Urothelium cell line (cell line): Measurements from ENCODE around the gene PSMC4.

ENCODE experiments used
- DNase-seq: peaks from one replicate; pipeline ENCODE4 v3.0.0; 2011; ENCODE audit warnings: low spot score, mixed read lengths
- FAIRE-seq: peaks from 2 replicates; lab custom pipeline; 2011; peaks lifted over from hg19 to GRCh38; lab: Jason Lieb, UNC

PSMC4 gene

DNA sequence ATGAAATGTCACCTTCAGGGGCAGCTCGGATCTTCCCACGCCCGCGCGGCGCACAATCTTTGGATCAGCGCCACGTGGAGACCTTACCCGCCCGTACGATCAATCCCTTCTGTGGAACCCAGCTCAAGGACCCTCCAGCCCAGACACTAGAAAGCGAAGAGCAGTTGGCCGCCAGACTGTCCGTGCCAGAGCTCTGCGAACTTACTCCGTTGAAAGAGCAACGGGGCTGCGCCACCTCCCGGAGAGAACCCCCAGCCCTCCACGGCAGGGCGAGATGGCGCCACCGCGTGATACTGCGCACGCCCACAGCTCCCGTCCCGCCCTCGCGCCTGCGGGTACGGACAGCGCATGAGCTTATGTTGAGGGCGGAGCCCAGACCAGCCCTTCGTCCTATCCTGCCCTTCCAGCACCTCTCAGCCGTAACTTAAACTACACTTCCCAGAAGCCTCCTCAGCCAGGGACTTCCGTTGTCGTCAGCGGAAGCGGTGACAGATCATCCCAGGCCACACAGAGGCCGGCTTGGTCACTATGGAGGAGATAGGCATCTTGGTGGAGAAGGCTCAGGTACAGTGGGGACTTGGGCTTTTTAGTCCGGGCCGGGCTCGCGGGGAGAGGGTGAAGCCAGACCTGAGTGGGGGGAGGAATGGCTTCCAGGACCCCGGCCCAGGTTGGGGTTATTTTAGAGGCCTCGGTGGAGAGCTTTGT is at the start of gene PSMC4:
PSMC4 (plus strand) TSS at position 491 of the 705 bp plus-strand sequence; CDS start at position 529, 38 bp downstream.
- FAIRE-seq: peak; percentile 98
- DNase-seq: peak; percentile 99

DNA sequence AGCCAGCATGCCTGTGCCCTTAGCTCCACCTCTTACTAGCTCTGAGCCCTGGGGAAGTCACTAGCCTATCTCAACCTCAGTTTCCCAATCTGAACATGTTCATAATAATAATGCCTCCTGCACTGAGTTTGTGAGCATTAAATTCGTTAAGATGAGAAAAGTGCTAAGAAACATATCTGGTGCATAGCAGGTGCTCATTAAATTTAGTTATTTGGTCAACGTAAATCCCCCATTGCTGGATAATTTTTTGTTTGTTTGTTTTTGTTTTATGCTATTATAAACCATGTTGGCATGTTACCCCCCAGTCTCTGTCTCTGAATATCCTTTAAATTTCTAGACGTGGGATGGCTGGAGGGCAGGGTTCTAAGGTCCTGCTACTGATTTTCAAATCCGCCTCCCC is 47.1 kb upstream of the PSMC4 start:
- no peak for FAIRE-seq

DNA sequence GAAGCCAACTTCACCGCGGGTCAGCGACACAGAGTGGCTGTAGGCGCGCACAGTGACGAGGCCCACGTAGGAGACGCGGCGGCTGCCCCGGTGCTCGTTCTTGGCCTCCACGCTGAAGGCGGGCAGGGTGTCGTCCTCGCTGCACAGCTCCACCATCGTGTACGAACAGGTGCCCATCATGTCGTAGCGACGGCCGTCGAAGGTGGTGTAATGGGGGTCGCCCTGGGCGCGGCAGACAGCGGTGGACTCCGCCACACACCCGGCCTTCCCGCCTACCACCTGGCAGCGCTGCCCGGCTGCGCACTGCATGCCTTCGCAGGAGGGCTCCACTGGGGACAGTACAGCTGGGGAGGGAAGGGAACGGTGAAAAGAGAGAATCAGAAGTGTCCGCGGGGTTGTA is 46.6 kb upstream of the PSMC4 start:
- no peak for FAIRE-seq
- DNase-seq: no peak

More for the DNA sequence above, 47.1 kb upstream of the PSMC4 start:
- DNase-seq: no peak

DNA sequence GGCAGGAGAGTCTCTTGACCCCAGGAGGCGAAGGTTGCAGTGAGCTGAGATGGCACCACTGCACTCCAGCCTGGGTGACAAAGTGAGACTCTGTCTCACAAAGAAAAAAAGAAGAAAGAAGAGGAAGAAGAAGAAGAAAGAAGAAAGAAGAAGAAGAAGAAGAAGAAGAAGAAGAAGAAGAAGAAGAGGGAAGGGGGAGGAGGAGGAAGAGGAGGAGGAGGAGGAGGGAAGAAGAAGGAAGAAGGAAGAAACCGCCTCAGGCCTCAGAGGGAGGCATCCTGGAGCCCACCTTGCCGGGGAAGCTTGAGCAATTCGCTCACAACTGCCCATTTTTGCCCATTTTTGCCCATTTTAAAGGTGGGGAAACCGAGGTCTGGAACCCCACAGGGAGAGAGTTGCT is 46.0 kb upstream of the PSMC4 start:
- DNase-seq (no peak), FAIRE-seq (no peak)

DNA sequence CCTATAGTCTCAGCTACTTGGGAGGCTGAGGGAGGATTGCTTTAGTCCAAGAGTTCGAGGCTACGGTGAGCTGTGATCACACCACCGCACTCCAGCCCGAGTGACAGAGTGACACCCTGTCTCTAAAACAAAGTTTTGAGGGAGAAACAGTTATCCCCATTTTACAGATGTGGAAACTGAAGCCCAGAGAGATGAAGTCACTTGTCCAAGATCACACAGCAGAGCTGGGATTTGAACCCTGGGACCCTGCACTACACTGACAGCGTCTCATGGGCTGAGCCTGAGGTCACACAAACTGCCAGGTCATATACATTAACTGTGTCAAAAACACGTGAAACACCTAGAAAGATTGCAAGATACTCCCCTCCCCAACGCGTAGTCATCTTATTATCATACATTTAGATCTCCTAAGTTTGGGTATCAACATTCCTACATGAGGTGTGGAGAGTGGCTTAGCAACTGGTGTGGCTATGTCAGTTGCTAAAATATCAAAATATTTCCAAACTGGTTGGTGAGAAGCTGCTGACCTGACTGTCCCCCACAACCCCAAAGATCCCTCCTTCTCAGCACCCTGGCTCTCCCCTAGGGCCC is 44.7 kb upstream of the PSMC4 start:
- FAIRE-seq: no peak
- DNase-seq: no peak

DNA sequence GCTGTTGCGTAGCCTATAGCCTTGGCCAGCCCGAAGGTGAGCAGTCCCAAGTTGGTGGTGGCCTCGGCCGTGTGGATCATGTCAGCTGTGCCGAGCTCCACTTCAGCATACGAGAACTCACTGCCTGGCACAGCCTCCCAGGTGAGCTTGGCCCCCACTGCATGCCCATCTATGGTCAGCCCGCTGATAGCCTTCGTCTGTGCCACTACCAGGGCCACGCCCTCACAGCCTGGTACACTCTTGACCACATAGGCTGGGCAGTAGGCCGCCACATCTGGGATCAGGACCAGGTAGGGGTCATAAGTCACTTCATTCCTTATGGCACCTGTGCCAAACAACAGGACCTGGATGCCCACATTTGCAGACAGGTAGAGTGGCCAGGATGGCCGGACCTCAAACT is 43.9 kb upstream of the PSMC4 start:
- DNase-seq (no peak), FAIRE-seq (peak; percentile 23)

DNA sequence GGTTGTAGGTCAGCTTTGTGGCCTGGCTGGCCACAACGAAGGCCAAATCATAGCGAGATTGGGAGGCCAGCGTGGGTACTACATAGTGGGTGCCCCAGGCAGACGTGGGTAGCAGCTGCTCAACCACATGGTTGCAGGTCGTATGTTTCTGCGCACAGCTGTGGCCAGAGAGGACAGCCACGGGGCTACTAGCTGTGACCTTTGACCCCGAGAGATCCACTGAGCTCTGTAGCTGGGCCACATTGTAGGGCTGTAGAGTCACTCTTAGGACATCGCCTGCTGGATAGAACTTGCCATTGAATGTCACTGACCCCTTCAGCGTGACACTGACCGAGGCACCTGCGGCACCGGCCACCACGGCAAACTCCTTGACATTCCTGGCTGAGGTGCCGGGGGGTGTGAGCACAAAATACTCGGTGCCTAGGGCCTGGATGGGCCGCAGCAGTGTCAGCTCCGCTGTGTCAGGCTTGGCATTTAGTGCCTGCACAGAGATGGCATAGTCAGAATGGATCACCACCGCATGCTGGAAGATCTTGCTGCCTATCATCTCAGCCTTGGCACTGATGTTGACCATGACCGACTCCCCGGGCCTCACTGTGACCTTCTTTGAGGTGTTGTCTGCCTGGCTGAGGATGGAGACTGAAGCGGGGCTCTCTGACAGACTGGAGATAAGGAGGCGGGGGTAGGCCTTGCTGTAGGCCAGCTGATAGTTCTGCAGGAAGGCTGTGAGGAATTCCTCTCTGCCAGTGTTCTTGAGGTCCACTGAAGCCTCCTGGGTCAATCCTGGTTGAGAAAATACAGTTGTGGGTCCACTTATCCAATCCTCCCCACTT is 43.2 kb upstream of the PSMC4 start:
- FAIRE-seq: no peak
- DNase-seq: no peak

DNA sequence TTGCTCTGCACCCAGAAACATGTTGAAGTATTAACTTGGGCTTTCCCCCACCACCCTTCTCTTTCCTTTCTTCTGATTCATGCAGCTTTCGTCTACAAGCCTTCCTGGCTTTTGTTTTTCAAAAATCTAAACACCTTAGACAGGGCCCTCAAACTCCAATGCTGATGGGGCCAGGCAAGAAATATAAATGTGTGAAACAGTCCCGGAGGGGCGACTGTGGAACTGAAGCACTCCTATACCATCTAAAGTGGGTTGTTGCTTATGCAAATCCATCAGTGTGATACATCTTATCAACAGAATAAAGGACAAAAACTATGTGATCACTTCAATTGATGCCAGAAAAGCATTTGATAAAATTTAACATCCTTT is 42.6 kb upstream of the PSMC4 start:
- FAIRE-seq (no peak), DNase-seq (no peak)

DNA sequence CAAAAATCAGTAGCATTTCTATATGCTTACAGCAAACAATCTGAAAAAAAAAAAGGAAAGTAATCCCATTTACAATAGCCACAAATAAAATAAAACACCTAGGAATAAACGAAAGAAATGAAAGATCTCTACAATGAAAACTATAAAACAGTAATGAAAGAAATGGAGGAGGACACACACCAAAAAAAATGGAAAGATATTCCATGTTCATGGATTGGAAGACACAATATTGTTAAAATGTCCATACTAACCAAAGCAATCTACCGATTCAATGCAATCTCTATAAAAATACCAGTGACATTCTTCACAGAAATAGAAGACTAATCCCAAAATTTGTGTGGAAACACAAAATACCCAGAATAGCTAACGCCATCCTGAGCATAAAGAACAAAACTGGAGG is 41.2 kb upstream of the PSMC4 start:
- DNase-seq (no peak), FAIRE-seq (no peak)

DNA sequence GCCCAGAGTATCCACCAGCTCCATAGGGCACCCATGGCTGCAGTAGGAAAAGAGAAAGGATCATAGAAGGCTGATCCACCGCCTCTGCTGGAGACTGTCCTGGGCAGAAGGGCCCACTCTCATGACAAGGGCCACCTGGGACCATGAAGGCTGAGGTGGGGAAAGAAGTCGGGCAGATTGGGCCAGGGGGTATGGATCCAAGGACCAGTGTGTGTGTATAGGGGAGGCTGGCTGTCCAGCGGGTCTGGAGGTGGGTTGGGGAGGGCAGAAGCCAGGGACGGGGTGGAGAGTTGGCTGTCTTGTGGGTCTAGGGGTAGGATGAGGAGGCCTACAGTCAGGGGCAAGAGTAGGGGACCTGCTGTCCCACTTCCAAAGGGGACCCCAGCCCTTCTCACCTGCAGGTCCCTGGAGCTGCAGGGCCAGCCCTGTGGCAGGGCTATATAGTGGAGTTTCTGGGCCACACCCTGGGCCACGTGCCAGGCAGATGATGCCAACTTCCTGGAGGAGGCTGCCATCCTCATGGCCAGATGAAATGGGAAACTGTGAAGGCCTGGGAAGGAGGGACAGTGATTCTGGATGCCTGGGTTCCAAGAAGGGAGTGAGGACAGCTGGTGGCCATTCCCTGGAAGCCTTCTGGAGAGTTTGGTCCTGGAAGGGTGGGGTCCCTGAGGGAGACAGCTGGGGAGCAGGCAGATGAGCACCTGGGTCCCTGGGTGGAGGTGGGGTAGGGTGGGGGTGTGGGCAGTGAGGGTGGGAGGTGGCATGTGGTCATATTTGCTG is 36.2 kb upstream of the PSMC4 start, which contains the start of gene FCGBP:
FCGBP (minus strand) TSS at position 51 of the 780 bp plus-strand sequence.
- no peak for FAIRE-seq
- no peak for DNase-seq

DNA sequence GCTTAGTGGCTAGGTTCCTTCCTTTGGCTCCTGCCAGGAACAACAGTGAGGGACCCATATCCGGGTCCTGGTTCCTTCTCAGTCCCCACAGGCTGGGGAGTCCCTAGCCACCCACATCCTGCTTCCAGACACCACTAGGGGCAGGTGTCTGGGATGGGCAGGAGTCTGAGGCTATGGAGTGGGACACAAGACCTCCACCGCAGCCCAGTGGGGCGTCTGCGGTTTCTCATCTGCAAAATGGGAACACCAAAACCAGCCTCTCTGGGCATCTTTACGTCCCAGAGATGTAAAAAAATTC is 35.7 kb upstream of the PSMC4 start:
- DNase-seq (no peak), FAIRE-seq (no peak)

DNA sequence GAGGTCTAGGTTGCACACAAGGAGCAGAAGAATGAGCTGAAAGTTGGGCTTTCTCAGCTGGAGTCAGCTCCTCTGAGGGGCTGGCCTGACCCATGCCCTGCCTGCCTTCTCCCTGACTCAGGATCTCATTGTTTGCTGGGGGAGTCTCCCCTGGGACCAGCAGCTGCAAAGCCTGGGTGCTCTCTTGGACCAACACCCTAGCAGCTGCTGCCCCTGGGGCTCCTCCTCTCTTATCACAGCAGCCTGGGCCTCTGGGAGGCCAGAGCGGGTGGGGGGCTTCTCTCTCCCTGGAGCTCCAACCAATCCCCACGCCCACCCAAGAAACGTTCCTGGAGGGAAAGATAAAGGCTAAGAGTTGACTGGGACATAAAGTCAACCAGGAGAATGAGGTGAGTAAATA is 34.9 kb upstream of the PSMC4 start:
- no peak for FAIRE-seq
- DNase-seq: no peak

DNA sequence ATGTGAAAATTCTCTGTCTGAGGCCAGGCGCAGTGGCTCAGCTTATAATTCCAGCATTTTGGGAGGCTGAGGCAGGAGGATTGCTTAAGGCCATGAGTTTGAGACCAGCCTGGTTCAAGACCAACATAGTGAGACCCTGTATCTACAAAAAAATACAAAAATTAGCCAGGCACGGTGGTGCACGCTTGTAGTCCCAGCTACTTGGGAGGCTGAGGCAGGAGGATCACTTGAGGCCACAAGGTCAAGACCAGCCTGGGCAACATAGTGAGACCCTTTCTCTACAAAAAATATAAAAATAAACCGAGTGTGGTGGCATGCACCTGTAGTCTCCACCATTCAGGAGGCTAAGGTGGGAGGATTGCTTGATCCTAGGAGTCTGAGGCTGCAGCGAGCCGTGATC is 34.3 kb upstream of the PSMC4 start:
- DNase-seq (no peak), FAIRE-seq (no peak)

DNA sequence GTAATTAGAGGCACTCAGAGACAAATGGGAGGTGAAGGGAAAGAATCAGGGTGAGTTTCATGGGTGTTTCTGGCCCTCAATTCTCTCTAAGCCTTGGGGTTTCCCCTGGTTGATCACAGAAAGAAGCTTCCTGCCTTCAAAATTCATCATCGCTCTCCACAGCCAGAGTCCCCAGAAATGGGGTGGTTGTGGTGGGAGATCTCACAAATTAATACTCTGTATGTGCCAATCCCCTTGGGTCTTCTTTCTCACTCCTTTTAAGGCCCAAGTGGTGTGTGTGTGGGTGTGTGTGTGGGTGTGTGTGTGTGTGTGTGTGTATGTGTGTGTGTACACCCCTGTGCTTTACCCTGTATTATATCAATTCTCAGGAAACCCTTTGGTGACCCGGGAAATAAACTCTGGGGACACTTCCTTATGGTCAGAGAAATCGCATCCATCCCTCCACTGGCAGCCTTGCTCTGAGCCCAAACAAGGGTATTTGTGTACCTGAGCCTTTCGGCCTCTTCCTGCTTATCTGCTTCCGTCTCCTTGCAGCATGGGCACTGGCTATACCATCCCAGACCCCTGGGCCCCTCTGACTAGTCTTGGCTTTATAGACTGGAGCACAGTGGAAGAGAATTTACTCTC is 33.8 kb upstream of the PSMC4 start:
- no peak for DNase-seq
- no peak for FAIRE-seq

DNA sequence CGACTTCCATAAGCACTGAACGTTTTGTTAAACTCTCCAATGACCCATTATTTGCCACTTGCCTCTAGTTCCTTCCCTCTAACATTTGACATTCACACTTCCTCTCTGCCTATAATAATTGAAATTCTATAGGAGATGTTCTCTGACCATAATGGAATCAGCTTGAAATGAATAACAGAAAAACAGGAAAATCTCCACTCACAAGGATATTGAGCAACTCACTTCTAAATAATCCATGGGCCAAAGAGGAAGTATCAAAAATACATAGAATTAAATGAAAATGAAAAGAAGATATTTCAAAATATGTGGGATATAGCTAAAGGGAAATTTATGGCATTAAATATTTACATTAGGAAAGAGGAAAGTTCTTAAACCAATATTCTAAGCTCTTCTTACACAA is 33.2 kb upstream of the PSMC4 start:
- FAIRE-seq (no peak), DNase-seq (no peak)

DNA sequence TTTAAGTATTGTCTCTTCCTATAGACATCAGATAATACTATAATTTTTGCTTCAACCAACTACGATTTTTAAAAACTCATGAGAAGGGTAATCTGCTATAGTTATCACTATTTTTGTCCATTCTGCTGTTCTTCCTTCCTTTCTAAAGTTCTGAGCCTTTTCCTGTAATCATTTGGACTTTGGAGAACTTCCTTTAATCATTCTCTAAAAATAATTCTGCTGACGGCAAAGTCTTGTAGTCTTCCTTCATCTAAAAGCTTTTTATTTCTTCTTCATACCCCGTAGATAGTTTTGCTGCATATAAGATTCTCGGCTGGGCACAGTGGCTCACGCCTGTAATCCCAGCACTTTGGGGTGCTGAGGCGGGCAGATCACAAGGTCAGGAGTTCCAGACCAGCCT is 31.4 kb upstream of the PSMC4 start:
- DNase-seq (no peak), FAIRE-seq (no peak)

DNA sequence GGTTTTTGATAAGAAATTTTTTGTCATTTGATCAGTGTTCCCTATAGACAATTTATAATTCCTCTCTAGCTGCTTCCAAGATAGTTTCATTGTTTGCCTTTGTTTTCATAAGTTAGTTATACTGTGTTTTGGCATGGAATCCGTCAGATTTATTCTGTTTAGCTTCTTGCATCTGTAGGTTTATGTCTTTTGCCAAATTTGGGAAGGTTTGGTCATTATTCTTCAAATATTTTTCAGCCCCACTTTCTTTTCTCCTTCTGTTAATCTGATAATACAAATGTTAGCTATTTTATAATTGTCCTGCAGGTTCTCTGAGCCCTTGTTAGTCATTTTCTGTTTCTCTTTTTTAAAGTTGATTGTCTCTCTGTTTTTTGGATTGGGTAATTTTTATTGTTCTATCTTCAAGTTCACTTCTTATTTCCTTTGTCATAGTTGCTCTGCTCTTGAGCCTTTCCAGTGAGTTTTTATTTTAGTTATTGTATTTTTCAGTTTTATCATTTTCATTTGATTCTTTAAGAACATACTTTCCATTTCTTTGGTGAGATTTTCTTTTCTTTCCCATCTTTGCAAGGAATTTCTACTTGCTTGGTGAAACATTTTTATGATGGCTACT is 30.6 kb upstream of the PSMC4 start:
- no peak for FAIRE-seq
- DNase-seq: no peak

DNA sequence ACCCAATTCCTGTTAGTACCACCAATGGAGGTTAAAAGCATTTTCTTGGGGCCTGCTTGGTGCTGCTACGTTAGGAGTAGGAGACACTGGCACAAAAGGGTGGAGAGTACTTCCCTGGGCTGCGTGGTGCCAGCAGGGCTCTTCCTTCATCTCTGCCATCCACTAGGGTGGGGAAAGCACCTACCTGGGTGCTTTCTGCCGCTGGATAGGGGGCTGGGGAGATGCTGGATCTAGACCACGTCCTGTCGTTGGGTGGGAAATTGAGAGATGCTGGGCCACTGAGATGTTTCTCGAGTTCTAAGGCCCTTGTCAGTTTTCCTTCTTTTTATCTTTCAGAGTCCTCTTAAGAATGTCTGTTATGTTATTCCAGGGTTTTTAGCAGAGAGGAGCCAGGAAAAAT is 29.8 kb upstream of the PSMC4 start:
- FAIRE-seq: no peak
- no peak for DNase-seq

DNA sequence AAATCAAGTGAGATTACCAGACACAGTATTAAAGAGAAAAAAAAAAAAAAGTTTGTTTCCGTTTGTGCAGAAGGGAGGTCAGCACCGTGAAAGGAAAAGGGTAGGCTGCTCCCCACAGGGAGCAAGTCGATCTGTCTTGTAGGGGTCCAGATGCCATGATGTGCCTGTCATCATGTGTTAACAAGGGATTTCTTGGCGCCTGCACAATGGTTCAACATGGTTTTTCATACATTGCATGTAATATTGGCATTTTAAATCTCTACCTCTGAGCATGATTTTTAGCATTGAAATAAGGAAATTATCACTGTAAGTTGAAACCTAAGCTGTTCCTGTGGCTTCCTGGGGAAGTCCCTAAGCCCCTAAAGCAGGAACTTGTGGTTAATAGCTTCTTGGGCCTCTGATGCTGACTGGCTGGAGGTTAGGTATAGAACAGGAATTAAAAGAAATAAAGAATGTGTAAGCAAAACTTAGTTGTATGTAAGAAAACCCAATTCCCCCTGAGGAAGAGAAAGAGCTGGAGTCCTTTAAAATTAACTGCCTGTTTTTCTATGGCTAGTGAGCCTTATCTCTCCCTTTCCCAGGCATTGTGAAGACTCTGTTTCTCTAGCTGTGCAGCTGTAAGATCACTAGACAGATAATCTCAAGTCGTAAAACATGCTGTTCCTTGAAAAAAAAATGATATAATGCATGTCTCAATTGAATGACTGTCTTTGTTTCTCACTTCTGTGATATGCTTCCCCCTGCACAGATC is 29.2 kb upstream of the PSMC4 start:
- no peak for FAIRE-seq

DNA sequence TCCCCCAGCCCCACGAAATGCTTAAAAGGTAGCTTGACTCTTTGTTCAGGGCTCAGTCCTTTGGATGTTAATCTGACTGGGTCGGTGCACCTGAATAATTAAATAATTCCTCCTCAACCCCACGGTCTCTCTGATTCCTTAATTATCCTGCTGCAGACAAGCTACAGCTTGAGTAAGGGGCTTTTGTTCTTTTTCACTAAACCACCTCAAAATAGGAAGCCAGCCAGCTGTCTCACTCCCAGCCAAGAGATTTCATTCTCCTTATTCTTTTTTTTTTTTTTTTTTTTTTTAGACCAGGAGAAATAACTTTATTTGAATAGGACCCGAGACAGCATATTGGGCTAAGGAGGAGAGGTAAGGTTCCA is 28.6 kb upstream of the PSMC4 start:
- no peak for FAIRE-seq
- DNase-seq: no peak

More for the DNA sequence above, 29.2 kb upstream of the PSMC4 start:
- DNase-seq: no peak
